Spleen (tissue), 7 donors: ENCODE results near the gene RNF222.

Source experiments
- POLR2A ChIP-seq, 3 donors: fragments of 450-650 bp; IDR thresholded peaks; one replicate each; pipeline ENCODE4 v1.5.1; 2017; ENCODE audit warnings: antibody characterized with exemption in 3 of 3, mild to moderate bottlenecking in 1 of 3
- TF ChIP-seq, protein P1 (sequence below), 11 experiments: fragments of 200-600 bp in 7 of 11; fragments of 450-650 bp in 4 of 11; sonication (generic) in 4 of 11; IDR thresholded peaks in 8 of 11; conservative IDR thresholded peaks in 3 of 11; 1 replicate in 7 of 11; 2 replicates in 4 of 11; pipeline versions ENCODE4 v1.4.0 to v1.8.0; 2016 to 2021; ENCODE audit warnings: antibody characterized with exemption in 11 of 11, inconsistent platforms in 4 of 11, mild to moderate bottlenecking in 1 of 11
- donor health status: DM: no; HTN: no; CAD: no; lungs with moderate emphysema.
- donor health status: DM: no; HTN: no; CAD: no.
- donor health status: DM: no; HTN: no; CAD: no.

DNA sequence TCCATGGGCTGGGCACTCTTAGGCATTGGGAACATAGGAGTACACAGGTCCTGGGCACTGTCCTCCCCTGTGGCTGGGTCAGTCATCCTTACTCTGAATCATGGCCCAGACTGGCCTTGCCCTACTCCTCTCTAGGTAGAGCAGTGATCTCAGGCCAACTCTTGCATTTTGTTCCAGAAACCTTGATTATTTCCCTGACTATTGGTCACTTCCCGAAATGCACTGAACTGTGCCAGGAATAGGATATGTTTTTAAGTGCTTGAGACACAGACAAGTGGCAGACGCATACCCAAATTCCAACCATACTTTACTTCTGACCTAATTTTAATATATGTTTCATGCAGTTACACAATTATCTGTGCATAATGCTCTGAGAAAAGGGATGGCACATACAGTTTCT, 31.4 kb downstream of the RNF222 start:
- no peak for TF ChIP-seq POLR2A (IDR thresholded peaks at IDR 0.05)
- TF ChIP-seq, protein P1, sequence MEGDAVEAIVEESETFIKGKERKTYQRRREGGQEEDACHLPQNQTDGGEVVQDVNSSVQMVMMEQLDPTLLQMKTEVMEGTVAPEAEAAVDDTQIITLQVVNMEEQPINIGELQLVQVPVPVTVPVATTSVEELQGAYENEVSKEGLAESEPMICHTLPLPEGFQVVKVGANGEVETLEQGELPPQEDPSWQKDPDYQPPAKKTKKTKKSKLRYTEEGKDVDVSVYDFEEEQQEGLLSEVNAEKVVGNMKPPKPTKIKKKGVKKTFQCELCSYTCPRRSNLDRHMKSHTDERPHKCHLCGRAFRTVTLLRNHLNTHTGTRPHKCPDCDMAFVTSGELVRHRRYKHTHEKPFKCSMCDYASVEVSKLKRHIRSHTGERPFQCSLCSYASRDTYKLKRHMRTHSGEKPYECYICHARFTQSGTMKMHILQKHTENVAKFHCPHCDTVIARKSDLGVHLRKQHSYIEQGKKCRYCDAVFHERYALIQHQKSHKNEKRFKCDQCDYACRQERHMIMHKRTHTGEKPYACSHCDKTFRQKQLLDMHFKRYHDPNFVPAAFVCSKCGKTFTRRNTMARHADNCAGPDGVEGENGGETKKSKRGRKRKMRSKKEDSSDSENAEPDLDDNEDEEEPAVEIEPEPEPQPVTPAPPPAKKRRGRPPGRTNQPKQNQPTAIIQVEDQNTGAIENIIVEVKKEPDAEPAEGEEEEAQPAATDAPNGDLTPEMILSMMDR (IDR thresholded peaks at IDR 0.05 in 8 of 11, conservative IDR thresholded peaks at IDR 0.05 in 3 of 11), result no peak
